ENCODE data around the gene TRPV2.

Gene TRPV2

GRCh38 chr17:16468428-16468992 is 53.1 kb downstream of the TRPV2 start:
- Histone ChIP-seq H3K4me3 (IDR thresholded peaks at IDR 0.05; ENCODE audit: insufficient read depth, low read depth, low read length) (no peak overlapping the region), H3K9ac (no peak overlapping the region), H4K20me1 (ENCODE audit: insufficient read depth) (no peaks in the 10 kb centered on the region), H3K27me3 (ENCODE audit: insufficient read depth, low read depth) (no peaks in the 10 kb centered on the region), H2AFZ (ENCODE audit: low read depth) (no peak overlapping the region), H3K79me2 (ENCODE audit: insufficient read depth, low read depth) (no peaks in the 10 kb centered on the region), H3K36me3 (ENCODE audit: insufficient read depth) (no peaks in the 10 kb centered on the region), H3K4me2 (no peak overlapping the region), H3K4me1 (ENCODE audit: low read depth, poor library complexity, severe bottlenecking) (no peaks in the 10 kb centered on the region), H3K27ac (no peak overlapping the region)
- no peak for TF ChIP-seq CTCF (conservative IDR thresholded peaks at IDR 0.05; ENCODE audit: low read depth, low read length)

GRCh38 chr17:16470265-16470664 is 54.9 kb downstream of the TRPV2 start:
- no peak overlapping the region for H3K9ac ChIP-seq
- no peak overlapping the region for H3K27ac ChIP-seq
- no peaks in the 10 kb centered on the region for H3K27me3 ChIP-seq (ENCODE audit: insufficient read depth, low read depth)
- H2AFZ ChIP-seq (ENCODE audit: low read depth), result no peak overlapping the region
- no peaks in the 10 kb centered on the region for H3K4me1 ChIP-seq (ENCODE audit: low read depth, poor library complexity, severe bottlenecking)
- no peaks in the 10 kb centered on the region for H3K36me3 ChIP-seq (ENCODE audit: insufficient read depth)
- H3K4me3 ChIP-seq (IDR thresholded peaks at IDR 0.05; ENCODE audit: insufficient read depth, low read depth, low read length), result no peak overlapping the region
- no peaks in the 10 kb centered on the region for H4K20me1 ChIP-seq (ENCODE audit: insufficient read depth)
- no peak for TF ChIP-seq CTCF (conservative IDR thresholded peaks at IDR 0.05; ENCODE audit: low read depth, low read length)
- no peaks in the 10 kb centered on the region for H3K79me2 ChIP-seq (ENCODE audit: insufficient read depth, low read depth)
- no peak overlapping the region for H3K4me2 ChIP-seq

- no peak overlapping the region for H2AFZ ChIP-seq (ENCODE audit: low read depth)
- no peaks in the 10 kb centered on the region for H3K36me3 ChIP-seq (ENCODE audit: insufficient read depth)
- H3K27ac ChIP-seq, result no peak overlapping the region
- no peak overlapping the region for H3K4me2 ChIP-seq
- H3K4me1 ChIP-seq (ENCODE audit: low read depth, poor library complexity, severe bottlenecking), result no peaks in the 10 kb centered on the region
- no peaks in the 10 kb centered on the region for H3K79me2 ChIP-seq (ENCODE audit: insufficient read depth, low read depth)
- no peak overlapping the region for H3K9ac ChIP-seq
- no peak overlapping the region for H3K4me3 ChIP-seq (IDR thresholded peaks at IDR 0.05; ENCODE audit: insufficient read depth, low read depth, low read length)
- no peaks in the 10 kb centered on the region for H3K27me3 ChIP-seq (ENCODE audit: insufficient read depth, low read depth)
- TF ChIP-seq CTCF (conservative IDR thresholded peaks at IDR 0.05; ENCODE audit: low read depth, low read length), result no peak
- no peaks in the 10 kb centered on the region for H4K20me1 ChIP-seq (ENCODE audit: insufficient read depth)
Observed at GRCh38 chr17:16471295-16471694, 55.9 kb downstream of the TRPV2 start.

- no peak for TF ChIP-seq CTCF (conservative IDR thresholded peaks at IDR 0.05; ENCODE audit: low read depth, low read length)
- Histone ChIP-seq H3K4me3 (IDR thresholded peaks at IDR 0.05; ENCODE audit: insufficient read depth, low read depth, low read length) (no peak overlapping the region), H3K4me1 (ENCODE audit: low read depth, poor library complexity, severe bottlenecking) (no peaks in the 10 kb centered on the region), H3K27ac (no peak overlapping the region), H3K27me3 (ENCODE audit: insufficient read depth, low read depth) (no peaks in the 10 kb centered on the region), H3K36me3 (ENCODE audit: insufficient read depth) (no peaks in the 10 kb centered on the region), H4K20me1 (ENCODE audit: insufficient read depth) (no peaks in the 10 kb centered on the region), H3K9ac (no peak overlapping the region), H3K79me2 (ENCODE audit: insufficient read depth, low read depth) (no peaks in the 10 kb centered on the region), H2AFZ (ENCODE audit: low read depth) (no peak overlapping the region), H3K4me2 (no peak overlapping the region)
Observed at GRCh38 chr17:16472539-16472938, 57.2 kb downstream of the TRPV2 start.
